GM21619 (cell line): Measurements from ENCODE around the gene COL25A1.

ENCODE experiments used
- ATAC-seq: cut with Tn5 transposase; IDR thresholded peaks from one replicate; pipeline ENCODE4 v1.9.1; 2021; ENCODE audit not compliant: unreplicated experiment

COL25A1 gene

DNA sequence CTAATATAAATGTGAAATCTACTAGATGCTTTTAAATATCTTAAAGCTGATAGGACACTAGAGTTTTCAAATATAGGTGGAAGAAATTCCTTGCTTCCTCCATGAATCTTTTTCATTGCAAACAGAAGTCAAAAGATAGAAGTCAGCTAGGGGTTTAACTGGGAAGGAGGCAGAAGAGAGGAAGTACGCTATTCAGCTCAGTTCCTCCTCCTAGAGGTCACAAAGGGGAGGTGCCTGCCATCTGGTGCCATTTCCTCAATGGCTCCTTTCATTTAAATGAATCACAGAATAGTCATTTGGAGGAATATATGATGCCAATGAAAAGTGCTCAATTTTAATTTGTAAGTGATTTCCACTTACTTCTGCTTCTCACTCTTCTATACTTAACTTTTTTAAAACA lies 8.5 kb downstream of the COL25A1 start:
- peak; percentile 91 for ATAC-seq

GRCh38 chr4:109291707-109292238 lies 10.7 kb downstream of the COL25A1 start:
- no peak for ATAC-seq

- ATAC-seq, result no peak
Measured at GRCh38 chr4:109290918-109291317, 11.5 kb downstream of the COL25A1 start.

GRCh38 chr4:109278594-109279031 lies 23.8 kb downstream of the COL25A1 start:
- peak; percentile 91 for ATAC-seq

DNA sequence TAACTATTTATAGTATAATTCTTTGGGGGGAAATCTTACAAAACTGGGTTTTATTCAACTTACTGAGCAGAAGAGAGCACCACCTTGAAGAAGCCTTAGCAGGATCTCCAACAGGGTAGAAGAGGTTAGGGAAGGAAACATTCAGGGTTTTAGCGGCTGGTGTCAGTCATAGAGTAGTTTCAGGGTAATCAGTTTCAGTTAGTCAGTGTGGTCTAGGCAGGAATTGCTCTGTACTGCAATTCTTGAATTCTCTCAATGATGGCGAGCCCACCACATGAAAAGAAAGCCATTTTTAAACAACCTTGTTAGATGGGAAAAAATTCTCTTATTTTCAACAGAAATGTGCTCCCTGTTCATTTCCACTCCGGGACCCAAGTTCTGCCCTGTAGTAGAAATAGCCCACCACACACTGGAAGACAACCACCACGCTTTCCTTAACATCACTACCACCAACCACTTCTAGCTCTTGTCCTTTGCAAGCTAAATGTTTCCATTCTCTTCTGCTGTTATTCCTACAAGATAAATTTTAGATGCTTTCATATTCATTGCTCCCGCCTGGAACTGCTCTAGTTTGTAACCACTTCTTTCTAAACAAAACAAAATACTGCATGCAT lies 25.9 kb downstream of the COL25A1 start:
- peak; percentile 70 for ATAC-seq

DNA sequence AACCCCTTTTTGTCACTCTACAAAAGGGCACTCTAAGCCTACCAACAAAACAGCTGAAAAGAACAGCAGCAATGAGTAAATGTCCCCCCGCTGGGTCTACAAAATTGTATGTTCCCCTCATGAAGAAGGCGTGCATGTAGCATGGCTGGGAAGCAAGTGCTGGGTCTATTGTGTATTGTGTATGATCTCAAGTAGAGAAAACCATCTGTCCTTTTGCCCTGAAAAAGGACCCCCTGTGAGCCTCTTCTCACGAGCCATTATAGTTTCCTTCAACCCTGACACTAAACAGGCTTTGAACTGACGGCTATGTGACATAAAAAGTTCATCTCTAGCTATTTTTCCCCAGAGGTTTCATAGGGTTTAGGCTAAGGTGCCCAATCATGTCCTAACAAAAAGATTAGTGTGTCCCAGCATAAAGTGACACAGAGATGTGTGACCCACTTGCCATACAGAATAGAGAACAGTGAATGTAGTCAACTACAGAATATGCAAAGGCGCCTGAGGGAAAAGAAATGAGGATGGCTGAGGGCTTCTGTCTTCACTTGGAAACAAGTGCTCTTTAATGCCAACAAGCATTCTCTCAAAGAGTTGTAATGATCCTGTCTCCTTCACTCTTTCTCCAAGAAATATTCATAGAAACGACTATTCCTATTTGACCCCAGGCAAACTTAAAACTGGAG lies 27.3 kb downstream of the COL25A1 start:
- ATAC-seq, result no peak

DNA sequence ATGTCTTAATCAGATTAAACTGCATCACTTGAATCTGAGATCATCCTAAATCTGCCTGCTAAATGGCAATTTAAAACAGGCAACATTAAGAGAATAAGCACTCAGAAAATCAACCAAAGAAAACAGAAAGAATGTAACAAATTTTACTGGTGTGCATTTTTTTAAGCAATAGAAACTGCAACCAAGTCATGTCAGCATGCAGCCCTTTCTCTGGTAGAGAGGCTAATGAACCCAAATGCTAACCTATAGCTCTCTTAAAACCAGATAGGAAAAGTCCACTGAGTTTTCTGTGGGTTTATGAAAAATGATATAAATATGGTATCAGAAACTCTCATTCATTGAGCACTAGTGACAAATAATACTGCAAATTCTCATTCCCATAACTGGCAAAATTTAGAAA lies 35.6 kb downstream of the COL25A1 start:
- no peak for ATAC-seq

DNA sequence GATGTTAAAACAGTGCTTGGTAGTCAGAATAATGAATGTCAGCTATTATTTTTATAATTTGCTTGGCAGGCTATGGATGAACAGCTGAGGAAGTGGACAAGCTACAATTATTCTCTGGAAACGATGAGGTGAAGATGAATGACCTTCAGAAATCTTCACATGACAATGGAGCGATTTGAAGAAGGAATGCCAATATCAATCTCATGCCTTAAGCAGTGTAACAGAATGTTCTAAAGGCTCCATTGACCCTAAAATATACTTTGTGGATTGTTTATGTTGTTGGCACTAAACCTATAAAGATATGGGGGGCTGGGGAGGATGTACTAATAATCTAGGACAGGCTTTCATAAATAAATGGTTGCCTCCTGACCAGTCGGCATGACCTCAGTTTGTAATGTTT lies 36.2 kb downstream of the COL25A1 start:
- no peak for ATAC-seq

- ATAC-seq, result no peak
Measured at GRCh38 chr4:109263721-109264120, 38.7 kb downstream of the COL25A1 start.

DNA sequence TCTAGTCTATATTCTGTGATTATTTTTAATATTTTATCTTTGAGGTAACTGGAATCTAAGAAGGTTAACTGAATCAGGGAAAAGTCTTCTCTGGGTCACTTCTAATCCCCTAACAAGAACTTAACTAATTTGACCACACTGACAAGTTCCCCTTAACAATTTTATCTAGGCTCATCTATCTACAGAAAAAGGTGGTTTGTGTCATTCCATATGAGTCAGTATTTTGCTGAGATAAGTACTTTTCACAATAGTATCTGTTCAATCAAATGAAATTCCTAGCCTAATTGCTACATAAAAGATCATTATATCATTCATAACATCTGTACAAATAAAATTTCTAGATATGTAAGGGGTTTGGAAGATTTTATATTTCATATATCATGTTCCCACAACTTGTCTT lies 45.6 kb downstream of the COL25A1 start:
- ATAC-seq, result no peak

DNA sequence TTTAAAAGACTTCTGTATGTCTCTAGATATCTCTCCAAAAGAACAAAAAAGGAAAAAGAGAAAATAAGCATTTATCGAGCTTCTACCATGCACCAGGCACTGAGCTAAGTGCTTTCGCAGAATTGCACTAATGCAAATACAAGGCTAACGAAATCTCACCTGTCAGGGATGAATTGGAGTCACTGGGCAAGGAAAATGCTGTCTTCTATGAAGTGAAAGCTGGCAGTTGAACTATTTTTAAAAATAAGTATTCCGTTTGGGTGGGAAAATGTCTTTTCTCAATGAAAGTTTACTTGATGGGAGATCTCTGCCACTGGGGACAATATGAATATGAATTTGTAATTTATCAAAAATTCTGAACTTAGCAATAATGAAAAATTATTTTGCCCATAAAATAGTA lies 47.6 kb downstream of the COL25A1 start:
- ATAC-seq, result no peak

DNA sequence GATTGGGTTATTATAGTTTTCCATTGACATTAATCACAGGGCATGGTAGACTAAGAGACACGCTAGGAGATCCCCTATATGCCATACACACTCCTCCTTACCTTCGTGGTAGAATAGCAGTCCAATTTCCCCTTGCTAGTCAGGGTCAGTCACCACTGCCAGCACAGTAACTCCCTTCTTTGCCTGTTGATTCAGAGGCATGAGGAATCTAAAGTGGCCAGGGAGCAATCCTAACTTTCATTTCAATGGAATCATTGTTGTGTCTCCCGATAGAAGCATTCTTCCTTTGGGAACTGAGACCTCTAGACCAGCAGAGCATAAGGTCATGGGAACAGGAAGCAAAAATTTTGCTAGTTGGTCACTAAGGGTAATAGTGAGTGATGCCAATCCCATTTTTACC lies 51.1 kb downstream of the COL25A1 start:
- no peak for ATAC-seq

DNA sequence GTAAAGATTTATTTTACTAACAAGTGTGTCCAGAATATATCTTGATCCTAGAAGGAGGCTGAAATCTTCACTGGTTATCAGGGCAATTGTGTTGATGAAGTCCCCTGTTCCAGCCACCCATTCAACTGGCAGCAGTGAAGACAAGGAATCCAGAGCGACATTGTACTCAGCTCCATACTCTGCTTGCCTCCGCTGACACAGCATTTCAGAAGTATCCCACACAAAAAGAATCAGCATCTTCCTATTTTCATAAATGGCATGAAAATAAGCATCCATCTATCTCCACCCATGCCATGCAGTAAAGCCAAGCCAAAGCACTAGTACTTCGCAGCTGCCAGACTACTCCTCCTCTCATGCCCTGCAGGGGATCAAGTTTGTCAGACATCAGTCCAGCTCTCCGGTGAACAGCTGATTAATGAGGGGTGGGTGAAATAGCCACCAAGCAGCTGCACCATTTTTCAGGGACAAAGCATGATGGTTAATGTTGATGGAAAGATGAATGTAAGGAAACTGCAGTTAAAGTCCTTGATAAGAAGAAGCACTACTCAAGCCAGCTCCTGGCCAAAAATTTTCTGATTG lies 54.0 kb downstream of the COL25A1 start:
- no peak for ATAC-seq

GRCh38 chr4:109243871-109244270 lies 58.6 kb downstream of the COL25A1 start:
- ATAC-seq, result no peak

DNA sequence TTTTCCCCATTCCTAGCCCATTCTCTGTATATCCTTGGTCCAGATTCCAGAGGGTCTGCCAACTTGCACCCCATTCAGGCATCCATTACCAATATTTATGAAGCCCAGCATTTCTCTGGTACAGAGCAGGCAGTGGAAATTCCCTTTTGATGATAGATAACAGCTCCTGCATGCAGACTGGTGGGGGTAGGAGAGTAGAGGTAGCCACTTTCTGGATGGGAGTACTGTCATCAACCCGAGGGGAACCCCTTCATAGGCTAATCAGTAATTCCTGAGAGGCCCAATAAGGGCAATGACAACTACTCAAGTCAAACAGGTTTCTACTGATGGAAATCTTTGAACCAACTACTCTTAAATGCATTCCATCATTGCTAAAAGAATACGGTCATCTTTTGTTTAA lies 63.7 kb downstream of the COL25A1 start:
- ATAC-seq, result peak; percentile 48

DNA sequence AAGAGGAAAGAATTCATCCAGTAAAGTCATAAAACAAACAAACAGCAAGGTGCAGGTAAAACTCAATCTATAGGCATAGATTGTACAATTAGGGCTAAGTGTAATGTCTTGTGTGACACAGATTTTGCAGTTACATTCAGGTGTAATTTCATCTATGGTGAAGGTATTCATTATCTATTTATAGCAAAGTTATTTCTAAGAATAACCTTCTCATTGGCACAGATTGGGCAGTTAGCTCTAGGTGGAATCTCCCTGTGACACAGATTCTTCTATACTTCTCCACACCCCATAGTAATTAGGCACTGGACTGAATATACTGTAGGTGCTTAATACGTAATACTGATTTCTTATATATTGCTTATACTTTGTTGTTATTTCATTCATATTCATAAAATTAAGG lies 66.8 kb downstream of the COL25A1 start:
- ATAC-seq, result no peak

GRCh38 chr4:109234596-109234995 lies 67.9 kb downstream of the COL25A1 start:
- no peak for ATAC-seq

GRCh38 chr4:109233570-109233969 lies 68.9 kb downstream of the COL25A1 start:
- no peak for ATAC-seq

DNA sequence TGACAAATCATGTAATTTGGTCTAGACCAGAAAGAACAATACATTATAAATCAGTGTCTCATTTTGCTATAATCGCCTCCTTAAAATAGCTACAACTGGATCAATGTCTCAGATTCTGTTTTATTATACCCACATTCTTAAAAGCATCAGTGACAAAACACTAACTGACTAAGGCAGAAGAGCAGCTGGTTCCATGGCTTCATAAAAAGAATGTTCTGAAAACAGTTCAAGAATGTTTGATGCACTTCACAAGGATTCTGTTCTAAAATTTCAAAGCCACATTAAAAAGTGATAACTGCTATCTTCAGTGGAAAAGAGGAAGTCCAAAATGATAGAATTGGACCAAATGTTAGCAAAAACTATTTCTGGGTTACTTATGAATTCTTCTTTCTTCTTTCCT lies 69.8 kb downstream of the COL25A1 start:
- ATAC-seq, result no peak

- ATAC-seq, result no peak
Measured at GRCh38 chr4:109231331-109231730, 71.1 kb downstream of the COL25A1 start.

GRCh38 chr4:109229028-109229427 lies 73.4 kb downstream of the COL25A1 start:
- ATAC-seq, result no peak

- ATAC-seq, result no peak
Measured at GRCh38 chr4:109218288-109218687, 84.2 kb downstream of the COL25A1 start.
